SK-N-SH treated with all-trans-retinoic acid at 6 μM for 48 hours (cell line): Measurements from ENCODE around the gene CCL17.

Source experiments
- ATAC-seq: fragments of 200-7000 bp; cut with Tn5 transposase; 3 replicates; pipeline ENCODE4 v1.9.1; 2020; ENCODE audit warnings: mild to moderate bottlenecking, moderate library complexity
- ARNTL ChIP-seq: fragments of 450-650 bp; formaldehyde crosslinking; IDR thresholded peaks from 2 replicates; pipeline ENCODE4 v1.5.0; 2020; ENCODE audit warnings: low read depth, mild to moderate bottlenecking, moderate library complexity, borderline replicate concordance
- BACH2 ChIP-seq: fragments of 250-450 bp; sonication (Bioruptor Pico); IDR thresholded peaks from 2 replicates; pipeline ENCODE4 v1.9.0; 2021; ENCODE audit warnings: mild to moderate bottlenecking, borderline replicate concordance
- CSDC2 ChIP-seq: fragments of 250-450 bp; sonication (Bioruptor Pico); IDR thresholded peaks from 2 replicates; pipeline ENCODE4 v1.5.0; 2020; ENCODE audit warnings: mild to moderate bottlenecking, moderate library complexity
- CSRNP3 ChIP-seq: fragments of 250-450 bp; sonication (Bioruptor Pico); IDR thresholded peaks from 2 replicates; pipeline ENCODE4 v1.5.1; 2021; ENCODE audit warnings: mild to moderate bottlenecking, moderate library complexity
- ESRRG ChIP-seq: fragments of 250-450 bp; sonication (Bioruptor Pico); IDR thresholded peaks from 2 replicates; pipeline ENCODE4 v1.6.1; 2021; ENCODE audit warnings: mild to moderate bottlenecking
- ISL1 ChIP-seq: fragments of 250-450 bp; sonication (Bioruptor Pico); IDR thresholded peaks from 2 replicates; pipeline ENCODE4 v2.1.2; 2022; ENCODE audit warnings: mild to moderate bottlenecking, moderate library complexity
- OSR1 ChIP-seq: fragments of 250-450 bp; sonication (Bioruptor Pico); IDR thresholded peaks from 2 replicates; pipeline ENCODE4 v1.8.0; 2022; ENCODE audit warnings: moderate library complexity, mild to moderate bottlenecking, inconsistent platforms
- PPARA ChIP-seq: fragments of 250-450 bp; sonication (Bioruptor Pico); IDR thresholded peaks from 2 replicates; pipeline ENCODE4 v1.5.0; 2020; ENCODE audit warnings: mild to moderate bottlenecking, borderline replicate concordance
- RARB ChIP-seq: fragments of 250-450 bp; sonication (Bioruptor Pico); IDR thresholded peaks from 2 replicates; pipeline ENCODE4 v1.8.0; 2021; ENCODE audit warnings: mild to moderate bottlenecking, moderate library complexity
- SNAI2 ChIP-seq: fragments of 250-450 bp; sonication (Bioruptor Pico); IDR thresholded peaks from 2 replicates; pipeline ENCODE4 v1.5.0; 2020; ENCODE audit warnings: mild to moderate bottlenecking, moderate library complexity
- TCF4 ChIP-seq: fragments of 250-450 bp; sonication (Bioruptor Pico); IDR thresholded peaks from 2 replicates; pipeline ENCODE4 v1.8.0; 2021; ENCODE audit warnings: mild to moderate bottlenecking, moderate library complexity, borderline replicate concordance
- TOX ChIP-seq: fragments of 250-450 bp; sonication (Bioruptor Pico); IDR thresholded peaks from 2 replicates; pipeline ENCODE4 v1.8.0; 2021; ENCODE audit warnings: mild to moderate bottlenecking, moderate library complexity, borderline replicate concordance
- TSHZ2 ChIP-seq: fragments of 250-450 bp; sonication (Bioruptor Pico); IDR thresholded peaks from 2 replicates; pipeline ENCODE4 v1.5.0; 2020; ENCODE audit warnings: mild to moderate bottlenecking, moderate library complexity
- ZC3H10 ChIP-seq: fragments of 250-450 bp; sonication (Bioruptor Pico); IDR thresholded peaks from 2 replicates; pipeline ENCODE4 v1.5.1; 2021; ENCODE audit warnings: mild to moderate bottlenecking, moderate library complexity
- ZFP3 ChIP-seq: fragments of 250-450 bp; sonication (Bioruptor Pico); IDR thresholded peaks from 2 replicates; pipeline ENCODE4 v1.5.0; 2020; ENCODE audit warnings: mild to moderate bottlenecking, moderate library complexity
- ZFP30 ChIP-seq: fragments of 450-650 bp; formaldehyde crosslinking; IDR thresholded peaks from 2 replicates; pipeline ENCODE4 v1.5.0; 2022; ENCODE audit warnings: mild to moderate bottlenecking, moderate library complexity
- ZNF565 ChIP-seq: fragments of 450-650 bp; formaldehyde crosslinking; conservative IDR thresholded peaks from 2 replicates; pipeline ENCODE4 v1.5.0; 2020; ENCODE audit warnings: low read depth, mild to moderate bottlenecking, moderate library complexity
- ZNF70 ChIP-seq: fragments of 450-650 bp; formaldehyde crosslinking; IDR thresholded peaks from 2 replicates; pipeline ENCODE4 v1.5.0; 2020; ENCODE audit warnings: mild to moderate bottlenecking, moderate library complexity
- ZNF8 ChIP-seq: fragments of 450-650 bp; formaldehyde crosslinking; IDR thresholded peaks from 2 replicates; pipeline ENCODE4 v1.5.0; 2020; ENCODE audit warnings: mild to moderate bottlenecking, moderate library complexity

Gene CCL17

GRCh38 chr16:57446531-57447185 lies 42.1 kb downstream of the CCL17 start:
- ATAC-seq = peak; percentile 54
- TF ChIP-seq ESRRG (CRISPR knock-in tag) (0 out of 2 replicates have a peak, but pooled peaks have one; percentile 33), ZNF70 (CRISPR knock-in tag) (no peak)

- ATAC-seq = peak; percentile 99
- TF ChIP-seq CSDC2 (CRISPR knock-in tag) (no peak), ZFP3 (CRISPR knock-in tag) (0 out of 2 replicates have a peak, but pooled peaks have one; percentile 16), RARB (no peak), BACH2 (no peak), ESRRG (CRISPR knock-in tag) (peak; percentile 87; the same call in 1 of the 2 replicates), CSRNP3 (CRISPR knock-in tag) (no peak), TSHZ2 (CRISPR knock-in tag) (no peak), SNAI2 (CRISPR knock-in tag) (no peak), ZNF565 (CRISPR knock-in tag) (no peak), ARNTL (CRISPR knock-in tag) (no peak), ZC3H10 (no peak), ZNF8 (CRISPR knock-in tag) (no peak), TOX (CRISPR knock-in tag) (no peak)
Measured at GRCh38 chr16:57447186-57447962, 42.8 kb downstream of the CCL17 start, which contains the start of the genes CIAPIN1 and COQ9. TSS of gene CIAPIN1 (minus strand) at chr16:57447385. CDS start at chr16:57440928, 6,457 bp downstream. TSS of gene COQ9 (plus strand) at chr16:57447479. CDS start at chr16:57447506, 27 bp downstream.

GRCh38 chr16:57452021-57452420 lies 47.5 kb downstream of the CCL17 start:
- TF ChIP-seq SNAI2 (CRISPR knock-in tag) = no peak
- no peak for TF ChIP-seq ZNF565 (CRISPR knock-in tag)
- TF ChIP-seq CSRNP3 (CRISPR knock-in tag) = no peak
- TF ChIP-seq ZC3H10 = no peak
- TF ChIP-seq, all 23 proteins: peak for 0
- ATAC-seq = no peak

- peak; percentile 97 for ATAC-seq
- TF ChIP-seq RARB = 0 out of 2 replicates have a peak, but pooled peaks have one; percentile 33
- peak; percentile 71 for TF ChIP-seq ZNF70 (CRISPR knock-in tag)
- TF ChIP-seq ARNTL (CRISPR knock-in tag) = no peak
- TF ChIP-seq ZFP30 (CRISPR knock-in tag) = no peak
- no peak for TF ChIP-seq CSRNP3 (CRISPR knock-in tag)
- TF ChIP-seq OSR1 (CRISPR knock-in tag) = no peak
- TF ChIP-seq TOX (CRISPR knock-in tag) = no peak
- no peak for TF ChIP-seq PPARA (CRISPR knock-in tag)
- 0 out of 2 replicates have a peak, but pooled peaks have one; percentile 15 for TF ChIP-seq TCF4
- no peak for TF ChIP-seq SNAI2 (CRISPR knock-in tag)
- no peak for TF ChIP-seq ISL1 (CRISPR knock-in tag)
- TF ChIP-seq BACH2 = no peak
- TF ChIP-seq, all 23 proteins: peak for 3
Measured at GRCh38 chr16:57462209-57462977, 57.8 kb downstream of the CCL17 start, which contains the start of gene POLR2C. TSS of gene POLR2C (plus strand) at chr16:57462679. CDS start at chr16:57462725, 46 bp downstream.
